Prostate gland (tissue), 2 donors: ENCODE results near the gene TOB2.

Experiments
- CTCF ChIP-seq, 4 experiments: fragments of 200-600 bp in 2 of 4; fragments of 450-650 bp in 2 of 4; sonication (generic) in 2 of 4; IDR thresholded peaks; 1 replicate in 3 of 4; 2 replicates in 1 of 4; pipeline ENCODE4 v1.5.1; 2016 to 2019; ENCODE audit warnings: antibody characterized with exemption in 4 of 4, mild to moderate bottlenecking in 2 of 4, moderate library complexity in 2 of 4
- POLR2A ChIP-seq: fragments of 450-650 bp; IDR thresholded peaks from one replicate; pipeline ENCODE4 v1.6.1; 2016; ENCODE audit warnings: antibody characterized with exemption, mild to moderate bottlenecking

- no peak for TF ChIP-seq CTCF (IDR thresholded peaks at IDR 0.05)
- TF ChIP-seq POLR2A: no peak
Measured at GRCh38 chr22:41470886-41471285, 24.3 kb upstream of the TOB2 start.
